Lung (tissue), 12 donors: ENCODE data around the gene ARHGEF28. TPM values are rescaled to one million over a fixed set of nuclear protein-coding genes. Genes with fewer than 3 reads are reported as not detected.

Experiments
- ATAC-seq: fragments of 200-7000 bp; cut with Tn5 transposase; one replicate; pipeline ENCODE4 v1.9.1; 2020; ENCODE audit warnings: moderate number of reproducible peaks; ENCODE audit not compliant: insufficient read depth, low FRiP score
- DNase-seq, 3 donors: peaks; one replicate each; pipeline ENCODE4 v3.0.0-alpha.2; 2013 to 2017
- H3K27ac ChIP-seq, 2 donors: one replicate each; pipeline ENCODE4 v1.5.1; 2013; ENCODE audit warnings: mild to moderate bottlenecking in 2 of 2, moderate library complexity in 2 of 2, control low read depth in 1 of 2, inconsistent platforms in 1 of 2, low read depth in 1 of 2, low read length in 1 of 2
- H3K27me3 ChIP-seq, 3 donors: one replicate each; pipeline ENCODE4 v1.5.1; 2013; ENCODE audit warnings: low read length in 2 of 3; ENCODE audit not compliant: control insufficient read depth in 3 of 3, insufficient read depth in 3 of 3
- H3K36me3 ChIP-seq, 4 donors: one replicate each; pipeline ENCODE4 v1.5.1; 2013; ENCODE audit warnings: low read length in 4 of 4, mild to moderate bottlenecking in 1 of 4, moderate library complexity in 1 of 4; ENCODE audit not compliant: control insufficient read depth in 4 of 4, insufficient read depth in 4 of 4
- H3K4me1 ChIP-seq, 5 donors: one replicate each; pipeline ENCODE4 v1.5.1; 2013; ENCODE audit warnings: low read length in 5 of 5, mild to moderate bottlenecking in 2 of 5, moderate library complexity in 1 of 5; ENCODE audit not compliant: control insufficient read depth in 5 of 5, insufficient read depth in 5 of 5
- H3K4me3 ChIP-seq: one replicate; pipeline ENCODE4 v1.5.1; 2013; ENCODE audit warnings: mild to moderate bottlenecking, control low read depth, moderate library complexity
- H3K9ac ChIP-seq, 2 donors: one replicate each; pipeline ENCODE4 v1.5.1; 2013; ENCODE audit warnings: low read length in 2 of 2, control low read depth in 1 of 2; ENCODE audit not compliant: insufficient read depth in 1 of 2
- H3K9me3 ChIP-seq, 4 donors: one replicate each; pipeline ENCODE4 v1.5.1; 2013; ENCODE audit warnings: low read length in 3 of 4, mild to moderate bottlenecking in 1 of 4, moderate library complexity in 1 of 4; ENCODE audit not compliant: control insufficient read depth in 4 of 4, insufficient read depth in 3 of 4
- WGBS, 2 donors: extraction: QIAGEN DNeasy Blood & Tissue Kit; methylation state at CpG; one replicate each; pipeline ENCODE4 v1.1.7; 2013; 5-methylcytosine and 5-hydroxymethylcytosine counted together
- polyA plus RNA-seq, 2 donors: library from polyadenylated mRNA; stranded (reverse); fragments of 200-250 nt; gene quantifications; one replicate each; pipeline ENCODE4 v1.2.1, GENCODE V29; 2013
- total RNA-seq, 2 donors: library from RNA; depleted of rRNA in 1 of 2; stranded (reverse); fragments of >200 nt in 1 of 2; gene quantifications; one replicate each; pipeline ENCODE4 v1.2.1, GENCODE V29; 2014 to 2021
- TF ChIP-seq, protein P1 (sequence below): IDR thresholded peaks from 2 replicates; pipeline ENCODE4 v1.5.1; 2012; ENCODE audit warnings: mild to moderate bottlenecking; ENCODE audit errors: control extremely low read depth, extremely low read depth
- donor health status: control.
- donor health status: control.
- donor health status: Bipolar disorder and iron deficiency.
- donor health status: healthy.
- donor health status: DM: yes; HTN: yes; CAD: no.

Gene ARHGEF28
- total and polyA plus RNA-seq, 4 donors: 3.0 to 13.0 (median 10.0) TPM

GRCh38 chr5:73757416-73757815, 131.4 kb downstream of the ARHGEF28 start:
- Histone ChIP-seq H3K4me1 (peaks cover 0 to 11% (median 0%) of the 10 kb centered on the region in 5 donors), H3K27me3 (no peaks in the 10 kb centered on the region), H3K9me3 (peaks cover 0 to 5% (median 0%) of the 10 kb centered on the region in 4 donors), H3K36me3 (peaks cover 0 to 4% (median 0%) of the 10 kb centered on the region in 4 donors), H3K4me3 (no peak overlapping the region), H3K27ac (no peak overlapping the region), H3K9ac (no peak overlapping the region)
- WGBS, 2 donors: 95 to 97% methylated on average over 1 of the region's 1 CpG
- TF ChIP-seq, protein P1, sequence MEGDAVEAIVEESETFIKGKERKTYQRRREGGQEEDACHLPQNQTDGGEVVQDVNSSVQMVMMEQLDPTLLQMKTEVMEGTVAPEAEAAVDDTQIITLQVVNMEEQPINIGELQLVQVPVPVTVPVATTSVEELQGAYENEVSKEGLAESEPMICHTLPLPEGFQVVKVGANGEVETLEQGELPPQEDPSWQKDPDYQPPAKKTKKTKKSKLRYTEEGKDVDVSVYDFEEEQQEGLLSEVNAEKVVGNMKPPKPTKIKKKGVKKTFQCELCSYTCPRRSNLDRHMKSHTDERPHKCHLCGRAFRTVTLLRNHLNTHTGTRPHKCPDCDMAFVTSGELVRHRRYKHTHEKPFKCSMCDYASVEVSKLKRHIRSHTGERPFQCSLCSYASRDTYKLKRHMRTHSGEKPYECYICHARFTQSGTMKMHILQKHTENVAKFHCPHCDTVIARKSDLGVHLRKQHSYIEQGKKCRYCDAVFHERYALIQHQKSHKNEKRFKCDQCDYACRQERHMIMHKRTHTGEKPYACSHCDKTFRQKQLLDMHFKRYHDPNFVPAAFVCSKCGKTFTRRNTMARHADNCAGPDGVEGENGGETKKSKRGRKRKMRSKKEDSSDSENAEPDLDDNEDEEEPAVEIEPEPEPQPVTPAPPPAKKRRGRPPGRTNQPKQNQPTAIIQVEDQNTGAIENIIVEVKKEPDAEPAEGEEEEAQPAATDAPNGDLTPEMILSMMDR: no peak
- ATAC-seq (no peak), DNase-seq (no peak)

GRCh38 chr5:73759771-73760170, 133.8 kb downstream of the ARHGEF28 start:
- Histone ChIP-seq H3K9me3 (no peaks in the 10 kb centered on the region), H3K36me3 (peaks cover 0 to 1% (median 0%) of the 10 kb centered on the region in 4 donors), H3K27me3 (no peaks in the 10 kb centered on the region), H3K9ac (no peak overlapping the region), H3K27ac (no peak overlapping the region), H3K4me3 (no peak overlapping the region), H3K4me1 (peaks cover 0 to 11% (median 0%) of the 10 kb centered on the region in 5 donors)
- no peak for ATAC-seq
- TF ChIP-seq, protein P1: no peak
- 42 to 54% methylated on average over 1 of the region's 1 CpG for WGBS, 2 donors
- peak in 2 of 3 donors; percentile 45 to 57 for DNase-seq

- no peak overlapping the region for H3K4me3 ChIP-seq
- DNase-seq (no peak), ATAC-seq (no peak)
- H3K4me1 ChIP-seq: peaks cover 0 to 11% (median 0%) of the 10 kb centered on the region in 5 donors
- no peaks in the 10 kb centered on the region for H3K27me3 ChIP-seq
- no peaks in the 10 kb centered on the region for H3K36me3 ChIP-seq
- no peak overlapping the region for H3K27ac ChIP-seq
- H3K9ac ChIP-seq: no peak overlapping the region
- TF ChIP-seq, protein P1: no peak
- peaks cover 0 to 2% (median 0%) of the 10 kb centered on the region in 4 donors for H3K9me3 ChIP-seq
- WGBS, 2 donors: 88% methylated on average over 7 of the region's 7 CpGs
Observed at GRCh38 chr5:73763300-73764032, 137.5 kb downstream of the ARHGEF28 start.
